Activated B cell treated with CpG ODN at 0.5 μM for 24 hours (primary cell): Measurements from ENCODE around the gene TFDP2. TPM values are rescaled to one million over a fixed set of nuclear protein-coding genes. Genes with fewer than 3 reads are reported as not detected.

Experiments used
- ATAC-seq: fragments of 200-7000 bp; cut with Tn5 transposase; one replicate; pipeline ENCODE4 v1.10.0; 2021; ENCODE audit warnings: low read depth, mild to moderate bottlenecking, moderate library complexity
- CTCF ChIA-PET: fragments of 350-600 bp; sonication (Branson Sonifier 250); formaldehyde crosslinking; loops from one replicate; lab custom pipeline; 2021; ENCODE audit warnings: antibody characterized with exemption; lab: Charles Lee
- POLR2A ChIA-PET: fragments of 350-600 bp; sonication (Branson Sonifier 250); formaldehyde crosslinking; loops from one replicate; lab custom pipeline; 2021; ENCODE audit warnings: antibody characterized with exemption; lab: Charles Lee
- DNase-seq: peaks from one replicate; pipeline ENCODE4 v3.0.0; 2022
- H3K27ac Mint-ChIP-seq: one replicate; pipeline ENCODE4 v1.8.0; 2020; ENCODE audit warnings: mixed read lengths
- H3K27me3 Mint-ChIP-seq: one replicate; pipeline ENCODE4 v1.8.0; 2021; ENCODE audit warnings: mixed read lengths
- H3K36me3 Mint-ChIP-seq: one replicate; pipeline ENCODE4 v1.8.0; 2021; ENCODE audit warnings: low read depth, mixed read lengths
- H3K4me1 Mint-ChIP-seq: one replicate; pipeline ENCODE4 v1.8.0; 2021; ENCODE audit warnings: mixed read lengths
- H3K4me3 Mint-ChIP-seq: one replicate; pipeline ENCODE4 v1.8.0; 2020; ENCODE audit warnings: mild to moderate bottlenecking, mixed read lengths
- H3K9me3 Mint-ChIP-seq: one replicate; pipeline ENCODE4 v1.8.0; 2020; ENCODE audit warnings: mixed read lengths
- CTCF ChIP-seq: fragments of 200-600 bp; IDR thresholded peaks from one replicate; pipeline ENCODE4 v1.8.0; 2022; ENCODE audit warnings: antibody characterized with exemption, mild to moderate bottlenecking
- intact Hi-C: fragments of 100-400 bp; cut with micrococcal nuclease; formaldehyde crosslinking; loops from one replicate; pipeline ENCODE4 v1.15.1; 2024
- total RNA-seq: library from RNA; stranded (reverse); gene quantifications from 2 replicates; pipeline ENCODE4 v1.2.3, GENCODE V29; 2022

The TFDP2 gene
- total RNA-seq, 1 donor from 2014 or later: 23.1 TPM

GRCh38 chr3:142174559-142174958, 25.2 kb upstream of the TFDP2 start:
- CTCF ChIA-PET: no interaction called here
- DNase-seq: no peak
- intact Hi-C loops: no loop called here
- H3K36me3 Mint-ChIP-seq: peaks cover 34% of the 10 kb centered on the region
- no peaks in the 10 kb centered on the region for H3K4me1 Mint-ChIP-seq
- H3K9me3 Mint-ChIP-seq: peaks cover 4% of the 10 kb centered on the region
- TF ChIP-seq CTCF: no peak
- POLR2A ChIA-PET: no interaction called here
- H3K27me3 Mint-ChIP-seq: no peaks in the 10 kb centered on the region
- no peak for ATAC-seq
- no peak overlapping the region for H3K4me3 Mint-ChIP-seq
- H3K27ac Mint-ChIP-seq: no peak overlapping the region

DNA sequence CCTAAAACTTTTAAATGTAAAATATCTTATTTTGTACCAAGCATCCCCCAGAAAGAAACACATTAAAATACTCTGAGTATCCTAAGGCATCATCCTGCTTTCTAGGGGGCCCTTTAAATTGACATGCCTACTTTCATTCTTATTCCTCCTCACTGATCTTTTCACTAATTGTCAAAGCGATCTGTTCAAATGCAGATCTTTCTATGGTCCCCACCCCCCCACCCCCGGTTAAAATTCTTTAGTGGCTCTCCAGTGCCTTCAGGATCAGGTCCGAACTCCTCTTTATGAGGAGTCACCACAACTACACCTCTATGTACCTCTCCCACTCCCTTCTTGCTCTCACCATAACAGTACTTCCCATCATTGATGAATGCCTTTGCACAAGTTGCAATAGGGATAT, 19.2 kb upstream of the TFDP2 start:
- Mint-ChIP-seq H3K27ac (no peak overlapping the region), H3K4me3 (no peak overlapping the region), H3K9me3 (peaks cover under 1% of the 10 kb centered on the region), H3K36me3 (peaks cover 22% of the 10 kb centered on the region), H3K4me1 (no peaks in the 10 kb centered on the region), H3K27me3 (no peaks in the 10 kb centered on the region)
- DNase-seq: no peak
- ChIA-PET POLR2A (no interaction called here), CTCF (no interaction called here)
- no peak for TF ChIP-seq CTCF
- no peak for ATAC-seq
- intact Hi-C loops: no loop called here

- DNase-seq (no peak), ATAC-seq (no peak)
- H3K4me3 Mint-ChIP-seq: no peak overlapping the region
- H3K27ac Mint-ChIP-seq: no peak overlapping the region
- ChIA-PET CTCF (no interaction called here), POLR2A (no interaction called here)
- intact Hi-C loops: no loop called here
- H3K27me3 Mint-ChIP-seq: no peaks in the 10 kb centered on the region
- peaks cover 18% of the 10 kb centered on the region for H3K36me3 Mint-ChIP-seq
- TF ChIP-seq CTCF: no peak
- H3K4me1 Mint-ChIP-seq: no peaks in the 10 kb centered on the region
- no peaks in the 10 kb centered on the region for H3K9me3 Mint-ChIP-seq
These were observed 15.8 kb upstream of the TFDP2 start for GRCh38 chr3:142165194-142165593.

DNA sequence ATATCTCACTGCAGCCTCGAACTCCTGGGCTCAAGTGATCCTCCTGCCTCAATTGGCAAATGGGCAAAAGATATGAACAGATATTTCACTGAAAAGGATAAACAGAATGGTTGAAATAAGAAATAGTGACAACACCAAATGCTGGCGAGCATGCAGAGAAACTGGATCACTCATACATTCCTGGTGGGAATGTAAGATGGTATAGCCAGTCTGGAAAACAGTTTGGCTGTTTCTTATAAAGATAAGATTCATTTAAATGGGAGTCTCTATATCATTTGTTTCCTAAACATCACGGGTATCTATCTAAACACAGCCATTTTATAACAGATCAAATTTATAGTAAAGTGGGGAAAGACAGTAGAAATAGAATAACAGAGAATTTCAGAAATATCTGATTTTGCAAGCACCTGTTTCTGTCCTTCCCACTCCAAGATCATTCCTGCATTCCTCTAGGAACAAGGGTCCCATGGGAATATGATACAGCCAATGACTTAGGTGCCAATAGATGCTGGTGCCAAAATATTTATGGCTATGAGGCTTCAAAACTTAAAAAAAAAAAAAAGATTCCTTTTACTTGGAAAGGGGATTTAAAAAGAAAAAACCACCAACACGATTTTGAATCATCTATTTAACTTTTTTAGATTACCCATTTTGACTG, 9.9 kb upstream of the TFDP2 start:
- Mint-ChIP-seq H3K27ac (no peak overlapping the region), H3K27me3 (no peaks in the 10 kb centered on the region), H3K4me1 (no peaks in the 10 kb centered on the region), H3K36me3 (peaks cover 4% of the 10 kb centered on the region), H3K4me3 (no peak overlapping the region), H3K9me3 (no peaks in the 10 kb centered on the region)
- CTCF ChIA-PET: no interaction called here
- no peak for ATAC-seq
- intact Hi-C loops: no loop called here
- TF ChIP-seq CTCF: no peak
- no peak for DNase-seq
- POLR2A ChIA-PET: no interaction called here

DNA sequence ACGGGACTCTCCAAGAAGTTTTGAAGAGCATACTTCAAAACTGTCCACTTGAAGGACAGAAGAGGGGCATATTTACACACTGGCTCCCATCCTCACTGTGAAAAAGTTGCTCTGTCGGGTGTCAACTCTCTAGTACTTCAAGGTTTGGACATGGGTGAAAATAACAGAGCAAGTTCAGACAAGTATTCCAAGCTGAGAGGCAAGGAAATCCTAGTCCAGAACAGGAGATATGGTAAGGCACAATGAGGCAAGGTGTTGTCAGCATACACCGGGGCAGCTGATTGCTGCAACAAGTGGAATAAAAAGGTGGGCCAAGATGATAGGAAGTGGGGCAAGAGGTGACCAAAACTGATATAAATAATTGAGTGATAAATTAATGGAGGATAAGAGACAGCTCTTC, 4.8 kb upstream of the TFDP2 start:
- Mint-ChIP-seq H3K4me1 (no peaks in the 10 kb centered on the region), H3K4me3 (no peak overlapping the region), H3K9me3 (no peaks in the 10 kb centered on the region), H3K36me3 (no peaks in the 10 kb centered on the region), H3K27me3 (no peaks in the 10 kb centered on the region), H3K27ac (no peak overlapping the region)
- ChIA-PET CTCF (no interaction called here), POLR2A (no interaction called here)
- ATAC-seq (no peak), DNase-seq (no peak)
- intact Hi-C loops: no loop called here
- TF ChIP-seq CTCF: no peak
